ENCODE results near the gene GLI3.

The GLI3 gene

GRCh38 chr7:42011846-42012245, 225.2 kb downstream of the GLI3 start:
- no peak for DNase-seq (ENCODE audit: low read depth)
- TF ChIP-seq, protein P1, sequence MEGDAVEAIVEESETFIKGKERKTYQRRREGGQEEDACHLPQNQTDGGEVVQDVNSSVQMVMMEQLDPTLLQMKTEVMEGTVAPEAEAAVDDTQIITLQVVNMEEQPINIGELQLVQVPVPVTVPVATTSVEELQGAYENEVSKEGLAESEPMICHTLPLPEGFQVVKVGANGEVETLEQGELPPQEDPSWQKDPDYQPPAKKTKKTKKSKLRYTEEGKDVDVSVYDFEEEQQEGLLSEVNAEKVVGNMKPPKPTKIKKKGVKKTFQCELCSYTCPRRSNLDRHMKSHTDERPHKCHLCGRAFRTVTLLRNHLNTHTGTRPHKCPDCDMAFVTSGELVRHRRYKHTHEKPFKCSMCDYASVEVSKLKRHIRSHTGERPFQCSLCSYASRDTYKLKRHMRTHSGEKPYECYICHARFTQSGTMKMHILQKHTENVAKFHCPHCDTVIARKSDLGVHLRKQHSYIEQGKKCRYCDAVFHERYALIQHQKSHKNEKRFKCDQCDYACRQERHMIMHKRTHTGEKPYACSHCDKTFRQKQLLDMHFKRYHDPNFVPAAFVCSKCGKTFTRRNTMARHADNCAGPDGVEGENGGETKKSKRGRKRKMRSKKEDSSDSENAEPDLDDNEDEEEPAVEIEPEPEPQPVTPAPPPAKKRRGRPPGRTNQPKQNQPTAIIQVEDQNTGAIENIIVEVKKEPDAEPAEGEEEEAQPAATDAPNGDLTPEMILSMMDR (conservative IDR thresholded peaks at IDR 0.05; ENCODE audit: low read depth, low read length): no peak
- H3K4me3 ChIP-seq (ENCODE audit: low read depth, low read length): no peak overlapping the region

GRCh38 chr7:42010751-42011150, 226.3 kb downstream of the GLI3 start:
- no peak overlapping the region for H3K4me3 ChIP-seq (ENCODE audit: low read depth, low read length)
- DNase-seq (ENCODE audit: low read depth): no peak
- TF ChIP-seq, protein P1 (conservative IDR thresholded peaks at IDR 0.05; ENCODE audit: low read depth, low read length): no peak

DNA sequence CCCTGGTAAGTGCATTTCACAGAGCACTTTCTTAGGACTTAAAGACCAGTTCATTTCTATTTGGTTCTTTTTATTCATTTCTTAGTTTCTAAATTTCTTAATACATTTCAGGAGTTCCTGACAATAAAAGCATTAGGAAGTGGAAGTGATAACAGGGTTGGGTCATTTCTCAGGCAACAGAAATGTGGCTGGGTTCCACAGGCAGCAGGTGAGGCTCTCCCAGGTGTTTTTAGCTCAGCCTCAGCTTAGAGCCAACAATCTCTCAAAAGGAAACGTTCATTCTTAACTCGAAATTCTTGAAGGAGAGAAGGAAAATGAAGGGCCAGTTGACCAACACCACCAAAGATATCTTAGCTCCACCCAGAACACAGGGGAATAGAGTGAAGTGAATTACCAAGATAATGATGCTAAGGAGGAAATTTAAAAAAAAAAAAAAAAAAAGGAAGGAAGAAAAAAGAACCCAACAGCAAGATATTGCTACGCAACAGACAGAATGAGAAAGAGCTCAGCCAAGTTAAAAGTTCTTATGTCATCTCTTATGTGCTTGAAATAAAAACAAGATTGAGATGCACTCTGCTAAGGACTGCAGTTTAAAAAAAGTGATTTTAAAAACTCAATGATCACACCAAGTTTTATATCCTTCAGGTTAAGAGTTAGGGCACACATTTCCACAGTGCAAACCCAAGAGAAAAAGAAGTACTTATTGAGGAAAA, 230.1 kb downstream of the GLI3 start:
- TF ChIP-seq, protein P1 (conservative IDR thresholded peaks at IDR 0.05; ENCODE audit: low read depth, low read length): no peak
- DNase-seq (ENCODE audit: low read depth): no peak
- H3K4me3 ChIP-seq (ENCODE audit: low read depth, low read length): no peak overlapping the region

GRCh38 chr7:42002654-42003053, 234.4 kb downstream of the GLI3 start:
- no peak for DNase-seq (ENCODE audit: low read depth)
- TF ChIP-seq, protein P1 (conservative IDR thresholded peaks at IDR 0.05; ENCODE audit: low read depth, low read length): no peak
- H3K4me3 ChIP-seq (ENCODE audit: low read depth, low read length): no peak overlapping the region

DNA sequence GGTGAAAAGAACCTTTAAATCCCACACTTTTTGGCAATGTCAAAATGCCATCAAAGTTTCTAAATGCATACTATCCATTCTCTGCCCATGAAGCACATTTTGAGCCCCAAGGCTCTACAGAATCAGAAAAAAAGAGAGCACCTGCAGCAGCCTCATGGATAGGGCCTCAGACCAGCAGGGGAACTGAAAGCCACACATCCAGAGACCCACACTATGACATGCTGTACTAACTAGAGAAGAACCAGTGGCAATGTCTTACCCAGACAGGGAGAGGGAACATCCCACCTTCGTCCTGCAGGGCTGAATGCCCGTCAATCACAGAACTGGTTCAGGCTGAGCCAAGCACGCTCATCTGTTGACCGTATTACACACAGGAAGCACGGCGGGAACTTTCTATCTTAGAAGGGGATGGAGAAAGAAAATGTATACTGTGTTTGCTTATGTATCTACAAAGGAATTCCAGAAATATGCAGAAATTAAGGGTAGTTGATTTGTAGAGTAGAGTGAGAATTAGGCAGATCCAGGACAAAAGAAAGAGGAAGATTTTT, 237.2 kb downstream of the GLI3 start:
- TF ChIP-seq, protein P1 (conservative IDR thresholded peaks at IDR 0.05; ENCODE audit: low read depth, low read length): peak; percentile 8
- H3K4me3 ChIP-seq (ENCODE audit: low read depth, low read length): no peak overlapping the region
- DNase-seq (ENCODE audit: low read depth): peak; percentile 50

- no peak overlapping the region for H3K4me3 ChIP-seq (ENCODE audit: low read depth, low read length)
- DNase-seq (ENCODE audit: low read depth): no peak
- TF ChIP-seq, protein P1 (conservative IDR thresholded peaks at IDR 0.05; ENCODE audit: low read depth, low read length): no peak
Measured at GRCh38 chr7:41998041-41998440, 239.0 kb downstream of the GLI3 start.

GRCh38 chr7:41997151-41997550, 239.9 kb downstream of the GLI3 start:
- no peak overlapping the region for H3K4me3 ChIP-seq (ENCODE audit: low read depth, low read length)
- DNase-seq (ENCODE audit: low read depth): no peak
- TF ChIP-seq, protein P1 (conservative IDR thresholded peaks at IDR 0.05; ENCODE audit: low read depth, low read length): no peak

Measured in choroid plexus epithelial cell (primary cell).